Karpas-422 (cell line): ENCODE measurements around the gene PLPPR1. TPM values are rescaled to one million over a fixed set of nuclear protein-coding genes. Genes with fewer than 3 reads are reported as not detected.

Source experiments
- DNase-seq: peaks from one replicate; pipeline ENCODE4 v3.0.0-alpha.2; 2015
- H2AFZ ChIP-seq: fragments of 200-600 bp; sonication (generic); 2 replicates; pipeline ENCODE4 v1.6.1; 2014; ENCODE audit warnings: antibody characterized with exemption, low read length, mixed read lengths
- H3K27ac ChIP-seq: fragments of 200-600 bp; sonication (generic); 2 replicates; pipeline ENCODE4 v1.5.1; 2014; ENCODE audit warnings: mild to moderate bottlenecking, low read length, moderate library complexity
- H3K27me3 ChIP-seq: fragments of 200-600 bp; sonication (generic); 2 replicates; pipeline ENCODE4 v1.6.1; 2014; ENCODE audit warnings: low read length, mixed read lengths
- H3K36me3 ChIP-seq: fragments of 200-600 bp; sonication (generic); 2 replicates; pipeline ENCODE4 v1.6.1; 2014; ENCODE audit warnings: low read length, mixed read lengths; ENCODE audit not compliant: insufficient read depth
- H3K4me1 ChIP-seq: fragments of 200-600 bp; sonication (generic); 2 replicates; pipeline ENCODE4 v1.6.1; 2014; ENCODE audit warnings: mild to moderate bottlenecking, low read length, mixed read lengths
- H3K4me2 ChIP-seq: fragments of 200-600 bp; sonication (generic); 2 replicates; pipeline ENCODE4 v1.6.1; 2014; ENCODE audit warnings: low read length, low read depth, mild to moderate bottlenecking; ENCODE audit not compliant: poor library complexity, severe bottlenecking
- H3K4me3 ChIP-seq: fragments of 200-600 bp; sonication (generic); 2 replicates; pipeline ENCODE4 v1.5.1; 2014; ENCODE audit warnings: mild to moderate bottlenecking, antibody characterized with exemption, low read length, mixed read lengths
- H3K79me2 ChIP-seq: fragments of 200-600 bp; sonication (generic); 2 replicates; pipeline ENCODE4 v1.6.1; 2014; ENCODE audit warnings: mild to moderate bottlenecking, low read length, mixed read lengths
- H3K9ac ChIP-seq: fragments of 200-600 bp; sonication (generic); 2 replicates; pipeline ENCODE4 v1.6.0; 2014; ENCODE audit warnings: low read length
- H3K9me2 ChIP-seq: fragments of 200-600 bp; sonication (generic), shearing (Covaris generic); replicated peaks from 2 replicates; pipeline ENCODE4 v1.6.0; 2014; ENCODE audit warnings: mild to moderate bottlenecking, low read length, moderate library complexity; ENCODE audit not compliant: insufficient read depth
- H3K9me3 ChIP-seq: fragments of 300-700, 200-600 bp; sonication (generic); 2 replicates; pipeline ENCODE4 v1.6.1; 2014; ENCODE audit warnings: low read length, mixed read lengths
- H4K20me1 ChIP-seq: fragments of 200-600 bp; sonication (generic); 2 replicates; pipeline ENCODE4 v1.6.1; 2014; ENCODE audit warnings: mild to moderate bottlenecking, antibody characterized with exemption, low read length, low read depth; ENCODE audit not compliant: insufficient read depth
- total RNA-seq: library from RNA; depleted of rRNA; stranded (reverse); fragments of >200 nt; shearing (Covaris generic); gene quantifications from 2 replicates; pipeline ENCODE4 v1.2.3, GENCODE V29; 2014; ENCODE audit warnings: low replicate concordance

The PLPPR1 gene
- total RNA-seq, 1 experiment from 2014 or later, result not detected

GRCh38 chr9:101165131-101165530, 136.6 kb downstream of the PLPPR1 start:
- H2AFZ ChIP-seq, result no peak overlapping the region
- H3K4me2 ChIP-seq, result no peak overlapping the region
- no peaks in the 10 kb centered on the region for H4K20me1 ChIP-seq
- no peaks in the 10 kb centered on the region for H3K36me3 ChIP-seq
- H3K27me3 ChIP-seq, result 0 out of 2 replicates have a peak, but pooled peaks cover 3% of the 10 kb centered on the region
- DNase-seq, result no peak
- no peak overlapping the region for H3K9ac ChIP-seq
- H3K4me3 ChIP-seq, result no peak overlapping the region
- no peaks in the 10 kb centered on the region for H3K9me3 ChIP-seq
- H3K4me1 ChIP-seq, result no peaks in the 10 kb centered on the region
- H3K79me2 ChIP-seq, result no peaks in the 10 kb centered on the region
- H3K9me2 ChIP-seq, result no peaks in the 10 kb centered on the region
- no peak overlapping the region for H3K27ac ChIP-seq

- no peaks in the 10 kb centered on the region for H3K79me2 ChIP-seq
- no peak overlapping the region for H3K27ac ChIP-seq
- DNase-seq, result no peak
- H3K9ac ChIP-seq, result no peak overlapping the region
- no peak overlapping the region for H3K4me2 ChIP-seq
- H3K27me3 ChIP-seq, result 0 out of 2 replicates have a peak, but pooled peaks cover 5% of the 10 kb centered on the region
- no peaks in the 10 kb centered on the region for H3K9me3 ChIP-seq
- no peaks in the 10 kb centered on the region for H4K20me1 ChIP-seq
- H3K36me3 ChIP-seq, result no peaks in the 10 kb centered on the region
- H3K4me1 ChIP-seq, result no peaks in the 10 kb centered on the region
- no peak overlapping the region for H2AFZ ChIP-seq
- H3K4me3 ChIP-seq, result no peak overlapping the region
- H3K9me2 ChIP-seq, result no peaks in the 10 kb centered on the region
Observed at GRCh38 chr9:101167490-101168134, 139.1 kb downstream of the PLPPR1 start.

GRCh38 chr9:101172616-101173015, 144.1 kb downstream of the PLPPR1 start:
- no peak for DNase-seq
- Histone ChIP-seq H3K9me3 (no peaks in the 10 kb centered on the region), H2AFZ (no peak overlapping the region), H3K36me3 (no peaks in the 10 kb centered on the region), H3K27ac (no peak overlapping the region), H3K4me2 (no peak overlapping the region), H4K20me1 (no peaks in the 10 kb centered on the region), H3K27me3 (0 out of 2 replicates have a peak, but pooled peaks cover 5% of the 10 kb centered on the region), H3K9ac (no peak overlapping the region), H3K79me2 (no peaks in the 10 kb centered on the region), H3K9me2 (no peaks in the 10 kb centered on the region), H3K4me1 (no peaks in the 10 kb centered on the region), H3K4me3 (no peak overlapping the region)

GRCh38 chr9:101173907-101174306, 145.4 kb downstream of the PLPPR1 start:
- DNase-seq, result no peak
- Histone ChIP-seq H3K9ac (no peak overlapping the region), H2AFZ (no peak overlapping the region), H3K4me1 (no peaks in the 10 kb centered on the region), H3K79me2 (no peaks in the 10 kb centered on the region), H3K4me2 (no peak overlapping the region), H3K9me2 (no peaks in the 10 kb centered on the region), H3K36me3 (no peaks in the 10 kb centered on the region), H3K27ac (no peak overlapping the region), H4K20me1 (no peaks in the 10 kb centered on the region), H3K9me3 (no peaks in the 10 kb centered on the region), H3K4me3 (no peak overlapping the region), H3K27me3 (0 out of 2 replicates have a peak, but pooled peaks cover 5% of the 10 kb centered on the region)

- H3K9me3 ChIP-seq, result no peaks in the 10 kb centered on the region
- H3K4me2 ChIP-seq, result no peak overlapping the region
- H4K20me1 ChIP-seq, result no peaks in the 10 kb centered on the region
- H3K4me1 ChIP-seq, result no peaks in the 10 kb centered on the region
- no peak overlapping the region for H3K27ac ChIP-seq
- H3K36me3 ChIP-seq, result no peaks in the 10 kb centered on the region
- H3K9ac ChIP-seq, result no peak overlapping the region
- no peaks in the 10 kb centered on the region for H3K79me2 ChIP-seq
- peak; percentile 69 for DNase-seq
- H3K4me3 ChIP-seq, result no peak overlapping the region
- no peak overlapping the region for H2AFZ ChIP-seq
- no peaks in the 10 kb centered on the region for H3K9me2 ChIP-seq
- H3K27me3 ChIP-seq, result no peaks in the 10 kb centered on the region
Observed at GRCh38 chr9:101176384-101176783, 147.9 kb downstream of the PLPPR1 start.

- Histone ChIP-seq H3K36me3 (no peaks in the 10 kb centered on the region), H4K20me1 (no peaks in the 10 kb centered on the region), H3K79me2 (no peaks in the 10 kb centered on the region), H3K9me3 (no peaks in the 10 kb centered on the region), H3K4me1 (no peaks in the 10 kb centered on the region), H3K27me3 (no peaks in the 10 kb centered on the region), H3K4me3 (no peak overlapping the region), H3K4me2 (no peak overlapping the region), H3K27ac (no peak overlapping the region), H3K9me2 (no peaks in the 10 kb centered on the region), H2AFZ (no peak overlapping the region), H3K9ac (no peak overlapping the region)
- no peak for DNase-seq
Observed at GRCh38 chr9:101184813-101185278, 156.3 kb downstream of the PLPPR1 start.

- Histone ChIP-seq H3K9ac (no peak overlapping the region), H3K79me2 (no peaks in the 10 kb centered on the region)
Observed at GRCh38 chr9:101191723-101192122, 163.2 kb downstream of the PLPPR1 start.

GRCh38 chr9:101197026-101197425, 168.5 kb downstream of the PLPPR1 start:
- Histone ChIP-seq H3K36me3 (no peaks in the 10 kb centered on the region), H3K79me2 (no peaks in the 10 kb centered on the region), H3K4me3 (no peak overlapping the region), H3K9me2 (no peaks in the 10 kb centered on the region), H2AFZ (no peak overlapping the region), H3K4me1 (no peaks in the 10 kb centered on the region), H3K9me3 (no peaks in the 10 kb centered on the region), H3K4me2 (no peak overlapping the region), H3K27me3 (no peaks in the 10 kb centered on the region), H3K9ac (no peak overlapping the region), H3K27ac (no peak overlapping the region), H4K20me1 (no peaks in the 10 kb centered on the region)
- DNase-seq, result no peak

More at GRCh38 chr9:101191723-101192122, 163.2 kb downstream of the PLPPR1 start:
- Histone ChIP-seq H3K4me2 (no peak overlapping the region), H3K9me2 (no peaks in the 10 kb centered on the region), H3K4me3 (no peak overlapping the region), H2AFZ (no peak overlapping the region), H3K9me3 (no peaks in the 10 kb centered on the region), H3K36me3 (no peaks in the 10 kb centered on the region), H3K27ac (no peak overlapping the region), H3K27me3 (no peaks in the 10 kb centered on the region), H4K20me1 (no peaks in the 10 kb centered on the region), H3K4me1 (no peaks in the 10 kb centered on the region)
- no peak for DNase-seq
